Loucy (cell line): ENCODE data around the gene USH1G.
"Not testable (repeated sequence)": the region's sequence is repeated elsewhere in the genome, so short reads cannot be mapped to it uniquely, and the experiment has no call there.

Experiments
- H2AFZ ChIP-seq: fragments of 200-600 bp; sonication (generic); 2 replicates; pipeline ENCODE4 v1.6.0; 2016; ENCODE audit warnings: antibody characterized with exemption, mild to moderate bottlenecking, low read length, moderate library complexity
- H3F3A ChIP-seq: fragments of 200-600 bp; 2 replicates; pipeline ENCODE4 v1.6.0; 2016; ENCODE audit warnings: antibody characterized with exemption, low read depth, mild to moderate bottlenecking
- H3K27me3 ChIP-seq: fragments of 200-600 bp; sonication (generic); 2 replicates; pipeline ENCODE4 v1.6.1; 2014; ENCODE audit warnings: low read length, mild to moderate bottlenecking; ENCODE audit not compliant: insufficient read depth, poor library complexity, severe bottlenecking
- H3K36me3 ChIP-seq: fragments of 200-600 bp; sonication (generic); 2 replicates; pipeline ENCODE4 v1.6.1; 2016; ENCODE audit warnings: low read length; ENCODE audit not compliant: insufficient read depth
- H3K4me1 ChIP-seq: fragments of 200-600 bp; sonication (generic); 2 replicates; pipeline ENCODE4 v1.5.1; 2014; ENCODE audit warnings: low read length, mild to moderate bottlenecking; ENCODE audit not compliant: insufficient read depth, poor library complexity, severe bottlenecking
- H3K4me2 ChIP-seq: fragments of 200-600 bp; sonication (generic); 2 replicates; pipeline ENCODE4 v1.6.0; 2014; ENCODE audit warnings: antibody characterized with exemption, low read length, low read depth, mild to moderate bottlenecking; ENCODE audit not compliant: poor library complexity, severe bottlenecking
- H3K4me3 ChIP-seq: fragments of 200-600 bp; sonication (generic); 2 replicates; pipeline ENCODE4 v1.5.1; 2014; ENCODE audit warnings: low read length, mild to moderate bottlenecking, mixed read lengths; ENCODE audit not compliant: poor library complexity, severe bottlenecking
- H3K79me2 ChIP-seq: fragments of 200-600 bp; sonication (generic); 2 replicates; pipeline ENCODE4 v1.6.1; 2014; ENCODE audit warnings: low read length; ENCODE audit not compliant: insufficient read depth
- H3K9ac ChIP-seq: fragments of 200-600 bp; sonication (generic); 2 replicates; pipeline ENCODE4 v1.6.0; 2014; ENCODE audit warnings: mild to moderate bottlenecking, low read depth, low read length, moderate library complexity; ENCODE audit not compliant: poor library complexity, severe bottlenecking
- H3K9me2 ChIP-seq: fragments of 200-600 bp; sonication (generic); replicated peaks from 2 replicates; pipeline ENCODE4 v1.6.1; 2016; ENCODE audit warnings: low read depth, low read length, mixed read lengths
- H3K9me3 ChIP-seq: fragments of 200-600 bp; sonication (generic); 2 replicates; pipeline ENCODE4 v1.6.1; 2014; ENCODE audit warnings: mild to moderate bottlenecking, antibody characterized with exemption, low read length, low read depth; ENCODE audit not compliant: insufficient read depth
- H4K20me1 ChIP-seq: fragments of 200-600 bp; sonication (generic); 2 replicates; pipeline ENCODE4 v1.6.0; 2014; ENCODE audit warnings: antibody characterized with exemption, low read length, mild to moderate bottlenecking; ENCODE audit not compliant: insufficient read depth, poor library complexity, severe bottlenecking
- EZH2phosphoT487 ChIP-seq: fragments of 200-600 bp; IDR thresholded peaks from 2 replicates; pipeline ENCODE4 v1.6.1; 2018; ENCODE audit warnings: antibody characterized with exemption, mild to moderate bottlenecking, moderate library complexity, borderline replicate concordance
- TF ChIP-seq, protein P1 (sequence below): fragments of 200-600 bp; sonication (generic); conservative IDR thresholded peaks from 2 replicates; pipeline ENCODE4 v1.5.1; 2014; ENCODE audit warnings: mild to moderate bottlenecking, antibody characterized with exemption, low read length

The USH1G gene

GRCh38 chr17:74907012-74907411, 16.0 kb downstream of the USH1G start:
- no peak overlapping the region for H2AFZ ChIP-seq
- H3K79me2 ChIP-seq: no peaks in the 10 kb centered on the region
- TF ChIP-seq EZH2phosphoT487: no peak
- TF ChIP-seq, protein P1, sequence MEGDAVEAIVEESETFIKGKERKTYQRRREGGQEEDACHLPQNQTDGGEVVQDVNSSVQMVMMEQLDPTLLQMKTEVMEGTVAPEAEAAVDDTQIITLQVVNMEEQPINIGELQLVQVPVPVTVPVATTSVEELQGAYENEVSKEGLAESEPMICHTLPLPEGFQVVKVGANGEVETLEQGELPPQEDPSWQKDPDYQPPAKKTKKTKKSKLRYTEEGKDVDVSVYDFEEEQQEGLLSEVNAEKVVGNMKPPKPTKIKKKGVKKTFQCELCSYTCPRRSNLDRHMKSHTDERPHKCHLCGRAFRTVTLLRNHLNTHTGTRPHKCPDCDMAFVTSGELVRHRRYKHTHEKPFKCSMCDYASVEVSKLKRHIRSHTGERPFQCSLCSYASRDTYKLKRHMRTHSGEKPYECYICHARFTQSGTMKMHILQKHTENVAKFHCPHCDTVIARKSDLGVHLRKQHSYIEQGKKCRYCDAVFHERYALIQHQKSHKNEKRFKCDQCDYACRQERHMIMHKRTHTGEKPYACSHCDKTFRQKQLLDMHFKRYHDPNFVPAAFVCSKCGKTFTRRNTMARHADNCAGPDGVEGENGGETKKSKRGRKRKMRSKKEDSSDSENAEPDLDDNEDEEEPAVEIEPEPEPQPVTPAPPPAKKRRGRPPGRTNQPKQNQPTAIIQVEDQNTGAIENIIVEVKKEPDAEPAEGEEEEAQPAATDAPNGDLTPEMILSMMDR: no peak
- H3K9ac ChIP-seq: no peak overlapping the region
- no peaks in the 10 kb centered on the region for H3K36me3 ChIP-seq
- H4K20me1 ChIP-seq: no peaks in the 10 kb centered on the region
- H3K4me1 ChIP-seq: no peaks in the 10 kb centered on the region
- no peaks in the 10 kb centered on the region for H3F3A ChIP-seq
- no peak overlapping the region for H3K4me2 ChIP-seq
- H3K27me3 ChIP-seq: no peaks in the 10 kb centered on the region
- H3K9me3 ChIP-seq: no peaks in the 10 kb centered on the region
- H3K4me3 ChIP-seq: no peak overlapping the region
- no peaks in the 10 kb centered on the region for H3K9me2 ChIP-seq

DNA sequence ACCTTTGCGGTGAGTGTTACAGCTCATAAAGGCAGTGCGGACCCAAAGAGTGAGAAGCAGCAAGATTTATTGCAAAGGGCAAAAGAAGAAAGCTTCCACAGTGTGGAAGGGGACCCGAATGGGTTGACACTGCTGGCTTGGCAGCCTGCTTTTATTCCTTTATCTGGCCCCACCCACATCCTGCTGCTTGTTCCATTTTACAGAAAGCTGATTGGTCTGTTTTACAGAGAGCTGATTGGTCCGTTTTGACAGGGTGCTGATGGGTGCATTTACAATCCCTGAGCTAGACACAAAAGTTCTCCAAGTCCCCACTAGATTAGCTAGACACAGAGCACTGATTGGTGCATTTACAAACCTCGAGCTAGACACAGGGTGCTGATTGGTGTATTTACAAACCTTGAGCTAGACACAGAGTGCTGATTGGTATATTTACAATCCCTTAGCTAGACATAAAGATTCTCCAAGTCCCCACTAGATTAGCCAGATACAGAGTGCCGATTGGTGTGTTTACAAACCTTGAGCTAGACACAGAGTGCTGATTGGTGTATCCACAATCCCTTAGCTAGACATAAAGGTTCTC, 16.8 kb downstream of the USH1G start:
- H3K36me3 ChIP-seq, H3K27me3 ChIP-seq, H3K79me2 ChIP-seq, H3K4me1 ChIP-seq, H3F3A ChIP-seq, H4K20me1 ChIP-seq, H3K4me3 ChIP-seq, H3K4me2 ChIP-seq, H2AFZ ChIP-seq, H3K9me3 ChIP-seq, H3K9me2 ChIP-seq, H3K9ac ChIP-seq: not testable (repeated sequence)

GRCh38 chr17:74904687-74905409, 18.2 kb downstream of the USH1G start:
- Histone ChIP-seq H3K4me2 (no peak overlapping the region), H3K9me3 (no peaks in the 10 kb centered on the region), H3K9ac (no peak overlapping the region), H3F3A (no peaks in the 10 kb centered on the region), H3K9me2 (no peaks in the 10 kb centered on the region), H3K27me3 (no peaks in the 10 kb centered on the region), H3K36me3 (no peaks in the 10 kb centered on the region), H4K20me1 (no peaks in the 10 kb centered on the region), H2AFZ (no peak overlapping the region), H3K79me2 (no peaks in the 10 kb centered on the region), H3K4me3 (no peak overlapping the region), H3K4me1 (no peaks in the 10 kb centered on the region)
- TF ChIP-seq, protein P1: no peak
- TF ChIP-seq EZH2phosphoT487: no peak

GRCh38 chr17:74903671-74904070, 19.4 kb downstream of the USH1G start:
- H3F3A ChIP-seq: no peaks in the 10 kb centered on the region
- H3K4me2 ChIP-seq: no peak overlapping the region
- H3K36me3 ChIP-seq: no peaks in the 10 kb centered on the region
- no peak overlapping the region for H2AFZ ChIP-seq
- H3K9me3 ChIP-seq: no peaks in the 10 kb centered on the region
- H4K20me1 ChIP-seq: no peaks in the 10 kb centered on the region
- H3K79me2 ChIP-seq: no peaks in the 10 kb centered on the region
- no peak for TF ChIP-seq EZH2phosphoT487
- TF ChIP-seq, protein P1: no peak
- no peaks in the 10 kb centered on the region for H3K9me2 ChIP-seq
- no peak overlapping the region for H3K9ac ChIP-seq
- no peak overlapping the region for H3K4me3 ChIP-seq
- no peaks in the 10 kb centered on the region for H3K4me1 ChIP-seq
- no peaks in the 10 kb centered on the region for H3K27me3 ChIP-seq
